AG04449 (cell line): Measurements from ENCODE around the gene LTA.

Experiments
- CTCF ChIA-PET: fragments of 350-600 bp; formaldehyde crosslinking; extraction: SDS; loops from one replicate; lab custom pipeline; 2021; ENCODE audit warnings: antibody characterized with exemption; lab: Yijun Ruan, JAX
- POLR2A ChIA-PET: fragments of 400-600, 350-600 bp; formaldehyde crosslinking; extraction: SDS; loops from one replicate; lab custom pipeline; 2020; ENCODE audit warnings: antibody characterized with exemption, inconsistent platforms; lab: Yijun Ruan, JAX
- DNase-seq: peaks from one replicate; pipeline ENCODE4 v3.0.0-alpha.2; 2010; ENCODE audit warnings: low read depth, low spot score
- H3K4me3 ChIP-seq: 2 replicates; pipeline ENCODE4 v1.5.1; 2011; ENCODE audit warnings: low read depth, mild to moderate bottlenecking, control low read depth, low read length
- CTCF ChIP-seq: IDR thresholded peaks from one replicate; pipeline ENCODE4 v1.5.1; 2011; ENCODE audit warnings: mild to moderate bottlenecking, moderate library complexity, low read length, control low read depth, inconsistent platforms; ENCODE audit not compliant: insufficient read depth; ENCODE audit errors: missing control alignments

The LTA gene, protein sequence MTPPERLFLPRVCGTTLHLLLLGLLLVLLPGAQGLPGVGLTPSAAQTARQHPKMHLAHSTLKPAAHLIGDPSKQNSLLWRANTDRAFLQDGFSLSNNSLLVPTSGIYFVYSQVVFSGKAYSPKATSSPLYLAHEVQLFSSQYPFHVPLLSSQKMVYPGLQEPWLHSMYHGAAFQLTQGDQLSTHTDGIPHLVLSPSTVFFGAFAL

DNA sequence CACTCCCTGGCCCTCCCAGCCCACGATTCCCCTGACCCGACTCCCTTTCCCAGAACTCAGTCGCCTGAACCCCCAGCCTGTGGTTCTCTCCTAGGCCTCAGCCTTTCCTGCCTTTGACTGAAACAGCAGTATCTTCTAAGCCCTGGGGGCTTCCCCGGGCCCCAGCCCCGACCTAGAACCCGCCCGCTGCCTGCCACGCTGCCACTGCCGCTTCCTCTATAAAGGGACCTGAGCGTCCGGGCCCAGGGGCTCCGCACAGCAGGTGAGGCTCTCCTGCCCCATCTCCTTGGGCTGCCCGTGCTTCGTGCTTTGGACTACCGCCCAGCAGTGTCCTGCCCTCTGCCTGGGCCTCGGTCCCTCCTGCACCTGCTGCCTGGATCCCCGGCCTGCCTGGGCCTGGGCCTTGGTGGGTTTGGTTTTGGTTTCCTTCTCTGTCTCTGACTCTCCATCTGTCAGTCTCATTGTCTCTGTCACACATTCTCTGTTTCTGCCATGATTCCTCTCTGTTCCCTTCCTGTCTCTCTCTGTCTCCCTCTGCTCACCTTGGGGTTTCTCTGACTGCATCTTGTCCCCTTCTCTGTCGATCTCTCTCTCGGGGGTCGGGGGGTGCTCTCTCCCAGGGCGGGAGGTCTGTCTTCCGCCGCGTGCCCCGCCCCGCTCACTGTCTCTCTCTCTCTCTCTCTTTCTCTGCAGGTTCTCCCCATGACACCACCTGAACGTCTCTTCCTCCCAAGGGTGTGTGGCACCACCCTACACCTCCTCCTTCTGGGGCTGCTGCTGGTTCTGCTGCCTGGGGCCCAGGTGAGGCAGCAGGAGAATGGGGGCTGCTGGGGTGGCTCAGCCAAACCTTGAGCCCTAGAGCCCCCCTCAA is at the start of gene LTA:
Gene LTA, plus strand, starts transcription at position 249 of the 871 bp plus-strand sequence. Its CDS starts 454 bp downstream, at position 703.
- ChIA-PET POLR2A (no interaction called here), CTCF (interaction anchor here (2.3 to 38.4 kb wide), 4 partner anchors 10 to 25 kb away, joined by 7 to 1569 read pairs (median 1014); partner anchors contain the start of genes ATP6V1G2, DDX39B, LST1 and LTA)
- no peak within 1 kb of the TSS for H3K4me3 ChIP-seq
- DNase-seq = no peak
- TF ChIP-seq CTCF = no peak

DNA sequence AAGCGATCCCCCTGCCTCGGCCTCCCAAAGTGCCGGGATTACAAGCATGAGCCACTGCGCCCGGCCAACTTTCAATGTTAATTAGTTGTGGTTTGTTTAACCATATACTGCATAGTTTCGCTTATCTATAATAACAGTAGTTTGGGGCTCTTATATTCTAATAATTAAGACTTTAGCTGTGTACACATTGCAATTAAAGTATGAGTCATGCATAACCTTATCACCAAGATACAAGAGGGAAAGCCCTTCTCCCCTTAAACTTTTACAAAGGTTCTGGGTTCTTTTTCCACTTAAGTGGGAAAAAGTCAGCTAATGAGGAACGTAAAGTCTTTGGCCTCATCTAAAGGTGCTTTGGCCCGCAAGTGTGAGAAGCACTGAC is 46.5 kb upstream of the LTA start:
- POLR2A ChIA-PET = no interaction called here

DNA sequence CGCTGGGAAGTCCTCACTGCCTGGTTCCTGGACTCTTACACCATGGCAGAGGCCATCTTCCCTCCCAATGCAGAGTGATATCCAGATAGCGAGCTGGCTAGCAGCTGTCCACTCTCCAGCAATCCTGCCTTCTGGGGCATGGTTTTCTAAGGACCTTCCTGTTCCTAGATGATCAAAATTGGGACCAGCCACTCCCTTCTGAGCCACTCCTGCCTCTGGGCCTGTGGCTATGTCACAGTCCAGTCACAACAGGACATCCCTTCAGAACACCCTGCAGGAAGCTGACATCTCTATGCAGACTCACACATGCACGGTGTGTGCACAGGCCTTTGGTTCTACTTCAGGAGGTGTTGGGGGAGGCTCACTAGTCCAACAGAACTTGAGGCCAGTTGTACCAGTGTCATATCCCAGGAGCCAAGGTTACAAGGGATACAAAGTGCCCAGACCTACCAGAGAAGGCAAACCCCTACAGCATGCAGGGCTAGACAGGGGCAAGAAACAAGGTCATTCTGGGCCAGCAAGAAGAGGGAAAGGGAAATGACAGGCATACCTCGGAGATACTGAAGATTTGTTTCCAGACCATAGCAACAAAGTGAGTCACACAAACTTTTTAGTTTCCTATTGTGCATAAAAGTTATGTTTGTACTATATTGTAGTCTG is 46.0 kb upstream of the LTA start:
- no peak overlapping the region for H3K4me3 ChIP-seq
- no peak for DNase-seq
- ChIA-PET CTCF (interaction anchor here (0.6 to 1.4 kb wide), 2 partner anchors 33 to 73 kb away, joined by 4 to 8 read pairs; no protein-coding TSS in a partner anchor), POLR2A (no interaction called here)
- TF ChIP-seq CTCF = no peak

More for the DNA sequence above, 46.5 kb upstream of the LTA start:
- H3K4me3 ChIP-seq = no peak overlapping the region
- no peak for TF ChIP-seq CTCF
- no peak for DNase-seq
- CTCF ChIA-PET = interaction anchor here (0.6 to 1.4 kb wide), 2 partner anchors 33 to 73 kb away, joined by 4 to 8 read pairs; no protein-coding TSS in a partner anchor

DNA sequence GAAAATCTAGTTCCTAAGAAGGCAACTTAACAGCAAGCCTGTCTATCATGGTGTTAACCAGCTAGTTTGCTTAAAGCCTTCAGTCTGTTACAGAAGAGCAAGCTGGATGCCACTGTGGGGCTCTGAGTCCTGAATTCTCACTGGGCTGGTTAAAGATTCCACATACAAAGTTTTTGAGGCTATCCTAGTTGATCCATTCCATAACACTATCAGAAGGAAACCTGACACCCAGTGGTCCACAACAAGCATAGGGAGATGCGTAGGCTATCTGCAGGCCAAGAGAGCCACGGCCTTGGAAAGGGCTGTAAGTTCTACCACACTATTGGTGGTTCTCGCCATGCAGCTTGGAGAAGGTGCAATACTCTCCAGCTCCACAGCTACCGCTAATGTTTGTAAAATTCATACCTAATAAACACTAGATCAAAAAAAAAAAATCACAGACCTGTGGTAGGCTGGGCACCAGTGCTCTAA is 43.7 kb upstream of the LTA start:
- no peak overlapping the region for H3K4me3 ChIP-seq
- POLR2A ChIA-PET = interaction anchor here (0.7 to 2.2 kb wide), 3 partner anchors 13 to 82 kb away, joined by 3 to 13 read pairs (median 3); partner anchors contain the start of gene DDX39B
- CTCF ChIA-PET = interaction anchor here (1.6 to 3.1 kb wide), 2 partner anchors 10 to 70 kb away, joined by 4 to 13 read pairs; no protein-coding TSS in a partner anchor
- no peak for TF ChIP-seq CTCF
- no peak for DNase-seq

GRCh38 chr6:31528821-31529328 is 43.2 kb upstream of the LTA start, which contains the start of gene MCCD1:
Gene MCCD1, plus strand, starts transcription at chr6:31528962. Its CDS starts 53 bp downstream, at chr6:31529015.
- TF ChIP-seq CTCF = no peak
- ChIA-PET POLR2A (interaction anchor here (1.1 to 2.2 kb wide), 4 partner anchors 11 to 33 kb away, joined by 3 to 13 read pairs (median 4); partner anchors contain the start of gene DDX39B), CTCF (interaction anchor here (0.6 to 3.1 kb wide), 3 partner anchors 10 to 70 kb away, joined by 3 to 13 read pairs (median 4); no protein-coding TSS in a partner anchor)
- no peak for DNase-seq
- no peak within 1 kb of the TSS for H3K4me3 ChIP-seq
